ENCODE data around the gene WNT5B.

DNA sequence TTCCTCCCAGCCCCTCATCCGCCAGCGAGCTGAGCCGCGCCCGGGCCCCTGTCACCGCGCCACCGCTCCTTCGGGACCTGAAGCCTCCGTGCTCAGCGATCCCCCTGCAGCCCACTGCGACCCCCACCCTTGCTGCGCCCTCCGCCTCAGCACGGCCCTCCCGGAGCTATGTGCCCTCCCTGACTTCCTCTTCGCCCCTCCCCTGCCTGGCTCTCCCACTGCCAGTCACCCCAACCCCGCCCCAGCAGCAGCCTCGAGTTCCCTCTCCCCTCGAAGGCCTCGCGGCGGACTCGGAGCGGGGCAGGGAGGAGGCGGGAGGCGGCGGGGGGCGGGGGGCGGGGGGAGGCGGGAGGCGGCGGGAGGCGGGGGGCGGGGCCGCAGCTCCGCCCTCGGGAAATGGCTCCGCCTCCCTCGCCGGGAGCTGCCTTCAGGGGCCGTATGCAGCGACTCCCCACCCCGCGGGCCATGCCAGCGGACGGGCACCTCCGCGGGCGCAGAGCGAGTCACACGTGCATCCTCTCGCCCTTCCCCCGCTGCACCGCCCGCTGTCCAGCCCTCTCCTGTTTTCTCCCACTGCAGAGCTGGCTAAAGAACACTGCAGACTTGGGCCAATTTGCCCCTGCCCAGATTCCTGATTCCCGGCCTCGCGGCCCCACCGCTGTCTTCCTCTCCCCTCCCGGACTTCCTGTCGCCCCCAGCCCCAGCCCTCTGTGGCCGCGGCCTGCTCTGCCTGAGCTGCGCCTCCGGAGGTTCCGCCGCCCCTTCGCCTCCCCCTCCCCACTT lies 32.7 kb downstream of the WNT5B start:
- TF ChIP-seq, protein P1, sequence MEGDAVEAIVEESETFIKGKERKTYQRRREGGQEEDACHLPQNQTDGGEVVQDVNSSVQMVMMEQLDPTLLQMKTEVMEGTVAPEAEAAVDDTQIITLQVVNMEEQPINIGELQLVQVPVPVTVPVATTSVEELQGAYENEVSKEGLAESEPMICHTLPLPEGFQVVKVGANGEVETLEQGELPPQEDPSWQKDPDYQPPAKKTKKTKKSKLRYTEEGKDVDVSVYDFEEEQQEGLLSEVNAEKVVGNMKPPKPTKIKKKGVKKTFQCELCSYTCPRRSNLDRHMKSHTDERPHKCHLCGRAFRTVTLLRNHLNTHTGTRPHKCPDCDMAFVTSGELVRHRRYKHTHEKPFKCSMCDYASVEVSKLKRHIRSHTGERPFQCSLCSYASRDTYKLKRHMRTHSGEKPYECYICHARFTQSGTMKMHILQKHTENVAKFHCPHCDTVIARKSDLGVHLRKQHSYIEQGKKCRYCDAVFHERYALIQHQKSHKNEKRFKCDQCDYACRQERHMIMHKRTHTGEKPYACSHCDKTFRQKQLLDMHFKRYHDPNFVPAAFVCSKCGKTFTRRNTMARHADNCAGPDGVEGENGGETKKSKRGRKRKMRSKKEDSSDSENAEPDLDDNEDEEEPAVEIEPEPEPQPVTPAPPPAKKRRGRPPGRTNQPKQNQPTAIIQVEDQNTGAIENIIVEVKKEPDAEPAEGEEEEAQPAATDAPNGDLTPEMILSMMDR (conservative IDR thresholded peaks at IDR 0.05; ENCODE audit: low read length) = no peak
- no peak for TF ChIP-seq EZH2phosphoT487 (IDR thresholded peaks at IDR 0.05; ENCODE audit: borderline replicate concordance)

All from Loucy (cell line).